Hypothalamus (tissue), 51 donors: ENCODE data around the gene EEF1G.
"Not testable (repeated sequence)": the region's sequence is repeated elsewhere in the genome, so short reads cannot be mapped to it uniquely, and the experiment has no call there.

Source experiments
- DNase-seq, 51 donors: peaks; one replicate each; lab custom pipeline; 2025; lab: John Stamatoyannopoulos, UW

EEF1G gene

GRCh38 chr11:62556875-62557631, 16.6 kb downstream of the EEF1G start:
- no peak for DNase-seq

GRCh38 chr11:62556108-62556874, 17.4 kb downstream of the EEF1G start:
- DNase-seq: peak in 37 of 51 donors; percentile 21 to 81 (median 63)

- DNase-seq: peak in 3 of 51 donors; percentile 13 to 21 (median 19)
Measured at GRCh38 chr11:62555464-62556107, 18.1 kb downstream of the EEF1G start.

- DNase-seq: no peak
Measured at GRCh38 chr11:62554387-62555167, 19.1 kb downstream of the EEF1G start.

DNA sequence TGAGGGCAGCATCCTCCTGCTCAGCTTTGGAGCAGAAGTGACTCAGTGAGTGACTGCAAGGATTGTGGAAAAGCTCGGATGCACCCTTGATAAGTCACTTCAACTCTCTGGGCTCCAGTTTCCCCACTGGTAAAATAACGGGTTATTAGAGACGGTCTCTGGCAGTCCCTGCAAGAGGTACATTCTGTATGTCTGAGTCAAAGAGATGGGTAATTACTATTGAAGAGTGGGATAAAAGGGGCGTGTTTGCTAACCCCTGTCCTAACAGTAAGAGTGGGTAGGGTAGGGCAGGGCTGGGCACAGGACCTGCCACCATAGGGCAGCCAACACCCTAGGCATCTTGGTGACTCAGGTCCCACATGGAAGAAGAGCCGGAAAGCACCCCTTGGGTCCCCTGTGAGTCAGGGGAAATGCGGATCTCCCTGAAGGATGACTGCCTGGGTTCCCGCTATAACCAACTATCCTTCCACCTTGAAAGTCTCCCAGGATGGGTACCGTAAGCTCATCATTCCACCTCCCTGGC, 19.8 kb downstream of the EEF1G start:
- no peak for DNase-seq

GRCh38 chr11:62553080-62553838, 20.4 kb downstream of the EEF1G start:
- peak in 17 of 51 donors; percentile 23 to 73 (median 40) for DNase-seq

- DNase-seq: no peak
Measured at GRCh38 chr11:62552485-62553079, 21.1 kb downstream of the EEF1G start.

- not testable (repeated sequence) for DNase-seq
Measured at GRCh38 chr11:62550478-62550877, 23.2 kb downstream of the EEF1G start.

GRCh38 chr11:62548545-62549335, 25.0 kb downstream of the EEF1G start:
- DNase-seq: no peak

- no peak for DNase-seq
Measured at GRCh38 chr11:62547691-62548281, 25.9 kb downstream of the EEF1G start.

GRCh38 chr11:62546929-62547625, 26.6 kb downstream of the EEF1G start:
- peak in 1 of 51 donors; percentile 20 for DNase-seq

GRCh38 chr11:62546244-62546928, 27.3 kb downstream of the EEF1G start, which contains the start of gene AHNAK:
TSS of gene AHNAK (minus strand) at chr11:62546806. CDS start at chr11:62536098, 10,708 bp downstream.
- peak in 23 of 51 donors; percentile 17 to 65 (median 45) for DNase-seq

GRCh38 chr11:62545437-62546243, 28.1 kb downstream of the EEF1G start:
- DNase-seq: peak in 27 of 51 donors; percentile 20 to 71 (median 48)

- no peak for DNase-seq
Measured at GRCh38 chr11:62544581-62545436, 28.9 kb downstream of the EEF1G start.
